ENCODE data around the gene NTHL1.

- no peak for TF ChIP-seq POLR2A (IDR thresholded peaks at IDR 0.05)
- TF ChIP-seq CTCF (IDR thresholded peaks at IDR 0.05), result no peak
Measured at GRCh38 chr16:2077696-2078095, 30.1 kb upstream of the NTHL1 start.
